HFF-Myc (cell line): Measurements from ENCODE around the gene TTLL5.

Experiments
- DNase-seq: peaks from one replicate; pipeline ENCODE4 v3.0.0-alpha.2; 2011; ENCODE audit warnings: low read depth; ENCODE audit errors: extremely low read depth
- H3K4me3 ChIP-seq: replicated peaks from 2 replicates; pipeline ENCODE4 v1.5.1; 2011; ENCODE audit warnings: low read depth, mild to moderate bottlenecking, control low read depth, low read length
- CTCF ChIP-seq: IDR thresholded peaks from 2 replicates; pipeline ENCODE4 v1.5.1; 2012; ENCODE audit warnings: mild to moderate bottlenecking, low read depth, low read length, control low read depth; ENCODE audit errors: missing control alignments

The TTLL5 gene

GRCh38 chr14:75655235-75655634, 5.8 kb upstream of the TTLL5 start:
- TF ChIP-seq CTCF = no peak
- DNase-seq = no peak
- H3K4me3 ChIP-seq = no peak overlapping the region

GRCh38 chr14:75657331-75657730, 3.7 kb upstream of the TTLL5 start:
- no peak overlapping the region for H3K4me3 ChIP-seq
- TF ChIP-seq CTCF = no peak
- no peak for DNase-seq

- H3K4me3 ChIP-seq = no peak overlapping the region
- no peak for DNase-seq
Measured at GRCh38 chr14:75658957-75659356, 2.1 kb upstream of the TTLL5 start.

GRCh38 chr14:75660238-75660629, 812 bp upstream of the TTLL5 start:
- TF ChIP-seq CTCF = no peak
- peak overlapping the region; percentile 79 for H3K4me3 ChIP-seq
- DNase-seq = no peak

More at GRCh38 chr14:75658957-75659356, 2.1 kb upstream of the TTLL5 start:
- TF ChIP-seq CTCF = no peak

GRCh38 chr14:75661499-75661814, 411 bp downstream of the TTLL5 start:
- no peak for DNase-seq
- H3K4me3 ChIP-seq = peak overlapping the region; percentile 79
- TF ChIP-seq CTCF = no peak

- no peak for DNase-seq
Measured at GRCh38 chr14:75662966-75663365, 1.9 kb downstream of the TTLL5 start.

More at GRCh38 chr14:75662966-75663365, 1.9 kb downstream of the TTLL5 start:
- no peak for TF ChIP-seq CTCF
- H3K4me3 ChIP-seq = no peak overlapping the region
